Liver (tissue), 9 donors: ENCODE results near the gene ZSCAN29. TPM values are rescaled to one million over a fixed set of nuclear protein-coding genes. Genes with fewer than 3 reads are reported as not detected.
A peak's percentile ranks its signal among the peaks of the same experiment; 100 is the strongest.

ENCODE experiments used
- DNase-seq: peaks from one replicate; pipeline ENCODE4 v3.0.0-alpha.2; 2017; ENCODE audit warnings: low spot score
- H3K27ac ChIP-seq, 2 donors: one replicate each; pipeline ENCODE4 v1.7.0; 2013; ENCODE audit warnings: inconsistent platforms in 2 of 2, low read length in 2 of 2, control low read depth in 1 of 2, low read depth in 1 of 2, mild to moderate bottlenecking in 1 of 2
- H3K27me3 ChIP-seq, 4 donors: one replicate each; pipeline versions ENCODE4 v1.6.1 to v1.7.0; 2013; ENCODE audit warnings: low read length in 3 of 4, inconsistent platforms in 1 of 4, mild to moderate bottlenecking in 1 of 4, moderate library complexity in 1 of 4; ENCODE audit not compliant: control insufficient read depth in 4 of 4, insufficient read depth in 4 of 4
- H3K36me3 ChIP-seq, 4 donors: one replicate each; pipeline versions ENCODE4 v1.6.1 to v1.7.0; 2013; ENCODE audit warnings: low read length in 3 of 4, mild to moderate bottlenecking in 3 of 4, low read depth in 1 of 4, moderate library complexity in 1 of 4; ENCODE audit not compliant: control insufficient read depth in 4 of 4, insufficient read depth in 3 of 4
- H3K4me1 ChIP-seq, 4 donors: one replicate each; pipeline versions ENCODE4 v1.6.1 to v1.7.0; 2013; ENCODE audit warnings: low read length in 3 of 4, mild to moderate bottlenecking in 3 of 4, moderate library complexity in 1 of 4; ENCODE audit not compliant: control insufficient read depth in 4 of 4, insufficient read depth in 4 of 4
- H3K4me3 ChIP-seq, 3 donors: one replicate each; pipeline versions ENCODE4 v1.6.1 to v1.7.0; 2013; ENCODE audit warnings: low read length in 3 of 3, control low read depth in 1 of 3, low read depth in 1 of 3, mild to moderate bottlenecking in 1 of 3
- H3K9ac ChIP-seq, 2 donors: one replicate each; pipeline ENCODE4 v1.7.0; 2013; ENCODE audit warnings: low read length in 2 of 2, mild to moderate bottlenecking in 2 of 2, moderate library complexity in 2 of 2, control low read depth in 1 of 2, low read depth in 1 of 2
- H3K9me3 ChIP-seq, 4 donors: one replicate each; pipeline versions ENCODE4 v1.6.1 to v1.7.0; 2013; ENCODE audit warnings: low read length in 3 of 4; ENCODE audit not compliant: control insufficient read depth in 4 of 4
- EGR1 ChIP-seq, 2 donors: IDR thresholded peaks; 2 replicates each; pipeline ENCODE4 v1.6.1; 2016 to 2018; ENCODE audit warnings: antibody characterized with exemption in 2 of 2, low read depth in 2 of 2
- GABPA ChIP-seq, 2 donors: IDR thresholded peaks in 1 of 2; conservative IDR thresholded peaks in 1 of 2; 2 replicates each; pipeline ENCODE4 v1.6.1; 2016; ENCODE audit warnings: antibody characterized with exemption in 2 of 2, mild to moderate bottlenecking in 1 of 2, moderate library complexity in 1 of 2
- HNF4A ChIP-seq, 2 donors: conservative IDR thresholded peaks; 2 replicates each; pipeline ENCODE4 v1.6.1; 2016; ENCODE audit warnings: antibody characterized with exemption in 2 of 2, mild to moderate bottlenecking in 2 of 2
- JUND ChIP-seq, 2 donors: IDR thresholded peaks; 2 replicates each; pipeline ENCODE4 v1.6.1; 2016; ENCODE audit warnings: antibody characterized with exemption in 2 of 2
- NR2F2 ChIP-seq: IDR thresholded peaks from 2 replicates; pipeline ENCODE4 v1.6.1; 2016; ENCODE audit warnings: antibody characterized with exemption
- RAD21 ChIP-seq, 2 donors: IDR thresholded peaks; 2 replicates each; pipeline ENCODE4 v1.6.1; 2016; ENCODE audit warnings: antibody characterized with exemption in 2 of 2, mild to moderate bottlenecking in 2 of 2
- TAF1 ChIP-seq: conservative IDR thresholded peaks from 2 replicates; pipeline ENCODE4 v1.6.1; 2016; ENCODE audit warnings: antibody characterized with exemption, mild to moderate bottlenecking
- WGBS: extraction: QIAGEN DNeasy Blood & Tissue Kit; methylation state at CpG from one replicate; pipeline ENCODE4 v1.1.7; 2013; 5-methylcytosine and 5-hydroxymethylcytosine counted together
- polyA plus RNA-seq, 2 donors: library from polyadenylated mRNA; stranded (reverse) in 1 of 2; unstranded in 1 of 2; fragments of 200-250 nt in 1 of 2; fragments of >200 nt in 1 of 2; fragmentation: Nextera tagmentation in 1 of 2; extraction: Ambion mirVana in 1 of 2; gene quantifications; one replicate each; pipeline versions ENCODE4 v1.2.1 to v1.2.3, GENCODE V29; 2013 to 2015
- total RNA-seq, 2 donors: library from RNA; depleted of rRNA; stranded (reverse); fragments of >200 nt; gene quantifications; one replicate each; pipeline ENCODE4 v1.2.3, GENCODE V29; 2014
- TF ChIP-seq, protein P1 (sequence below): fragments of 150-350 bp; IDR thresholded peaks from 2 replicates; pipeline ENCODE4 v1.5.1; 2017; ENCODE audit warnings: improper control_type of control experiment, low read depth, low read length; ENCODE audit not compliant: missing input control
- TF ChIP-seq, protein P2 (sequence below): IDR thresholded peaks from 2 replicates; pipeline ENCODE4 v1.6.1; 2016; ENCODE audit warnings: antibody characterized with exemption, mild to moderate bottlenecking
- TF ChIP-seq, protein P3 (sequence below): IDR thresholded peaks from 2 replicates; pipeline ENCODE4 v1.6.1; 2016; ENCODE audit warnings: antibody characterized with exemption
- TF ChIP-seq, protein P4 (sequence below): IDR thresholded peaks from 2 replicates; pipeline ENCODE4 v1.6.1; 2016; ENCODE audit warnings: antibody characterized with exemption
- donor health status: healthy.
- donor health status: healthy.
- donor health status: healthy.
- donor health status: healthy.
- donor health status: healthy.

The ZSCAN29 gene
- total and polyA plus RNA-seq, 4 donors: 4.1 to 15.6 (median 9.6) TPM

DNA sequence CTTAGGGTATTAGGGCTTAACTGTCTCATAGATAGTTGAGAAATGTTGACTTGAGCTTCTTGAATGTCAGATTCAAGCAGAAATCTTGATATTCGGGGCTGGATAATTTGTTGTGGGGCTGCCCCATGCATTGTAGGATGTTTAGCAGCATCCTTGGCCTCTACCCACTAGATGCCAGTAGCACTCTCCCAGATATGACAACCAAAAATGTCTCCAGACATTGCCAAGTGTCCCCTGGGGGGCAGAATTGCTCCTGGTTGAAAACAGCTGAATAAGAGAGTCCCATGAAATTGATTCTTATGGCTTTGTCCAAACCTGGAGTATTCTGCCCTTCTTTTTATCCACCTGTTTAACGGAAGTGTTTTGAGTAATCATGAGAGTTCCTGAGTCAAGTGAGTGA is 24.5 kb downstream of the ZSCAN29 start:
- TF ChIP-seq HNF4A (conservative IDR thresholded peaks at IDR 0.05) (no peak), RAD21 (IDR thresholded peaks at IDR 0.05) (no peak), NR2F2 (no peak)
- TF ChIP-seq, protein P1, sequence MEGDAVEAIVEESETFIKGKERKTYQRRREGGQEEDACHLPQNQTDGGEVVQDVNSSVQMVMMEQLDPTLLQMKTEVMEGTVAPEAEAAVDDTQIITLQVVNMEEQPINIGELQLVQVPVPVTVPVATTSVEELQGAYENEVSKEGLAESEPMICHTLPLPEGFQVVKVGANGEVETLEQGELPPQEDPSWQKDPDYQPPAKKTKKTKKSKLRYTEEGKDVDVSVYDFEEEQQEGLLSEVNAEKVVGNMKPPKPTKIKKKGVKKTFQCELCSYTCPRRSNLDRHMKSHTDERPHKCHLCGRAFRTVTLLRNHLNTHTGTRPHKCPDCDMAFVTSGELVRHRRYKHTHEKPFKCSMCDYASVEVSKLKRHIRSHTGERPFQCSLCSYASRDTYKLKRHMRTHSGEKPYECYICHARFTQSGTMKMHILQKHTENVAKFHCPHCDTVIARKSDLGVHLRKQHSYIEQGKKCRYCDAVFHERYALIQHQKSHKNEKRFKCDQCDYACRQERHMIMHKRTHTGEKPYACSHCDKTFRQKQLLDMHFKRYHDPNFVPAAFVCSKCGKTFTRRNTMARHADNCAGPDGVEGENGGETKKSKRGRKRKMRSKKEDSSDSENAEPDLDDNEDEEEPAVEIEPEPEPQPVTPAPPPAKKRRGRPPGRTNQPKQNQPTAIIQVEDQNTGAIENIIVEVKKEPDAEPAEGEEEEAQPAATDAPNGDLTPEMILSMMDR: no peak
- Histone ChIP-seq H3K36me3 (peaks cover 10 to 48% (median 38%) of the 10 kb centered on the region in 4 donors), H3K9ac (no peak overlapping the region), H3K27me3 (no peaks in the 10 kb centered on the region), H3K4me3 (no peak overlapping the region), H3K27ac (no peak overlapping the region), H3K9me3 (no peaks in the 10 kb centered on the region), H3K4me1 (no peaks in the 10 kb centered on the region)
- WGBS: 97% methylated on average over 2 of the region's 2 CpGs
- DNase-seq: no peak

- DNase-seq: no peak
- H3K27ac ChIP-seq: peak overlapping the region; percentile 95 to 96
- TF ChIP-seq EGR1 (IDR thresholded peaks at IDR 0.05; ENCODE audit: low read depth in 2 of 2) (no peak), NR2F2 (peak; percentile 2), TAF1 (peak; percentile 39), JUND (IDR thresholded peaks at IDR 0.05) (peak in 1 of 2 donors; percentile 23), GABPA (IDR thresholded peaks at IDR 0.05 in 1 of 2, conservative IDR thresholded peaks at IDR 0.05 in 1 of 2) (peak in 1 of 2 donors; percentile 42)
- TF ChIP-seq, protein P2, sequence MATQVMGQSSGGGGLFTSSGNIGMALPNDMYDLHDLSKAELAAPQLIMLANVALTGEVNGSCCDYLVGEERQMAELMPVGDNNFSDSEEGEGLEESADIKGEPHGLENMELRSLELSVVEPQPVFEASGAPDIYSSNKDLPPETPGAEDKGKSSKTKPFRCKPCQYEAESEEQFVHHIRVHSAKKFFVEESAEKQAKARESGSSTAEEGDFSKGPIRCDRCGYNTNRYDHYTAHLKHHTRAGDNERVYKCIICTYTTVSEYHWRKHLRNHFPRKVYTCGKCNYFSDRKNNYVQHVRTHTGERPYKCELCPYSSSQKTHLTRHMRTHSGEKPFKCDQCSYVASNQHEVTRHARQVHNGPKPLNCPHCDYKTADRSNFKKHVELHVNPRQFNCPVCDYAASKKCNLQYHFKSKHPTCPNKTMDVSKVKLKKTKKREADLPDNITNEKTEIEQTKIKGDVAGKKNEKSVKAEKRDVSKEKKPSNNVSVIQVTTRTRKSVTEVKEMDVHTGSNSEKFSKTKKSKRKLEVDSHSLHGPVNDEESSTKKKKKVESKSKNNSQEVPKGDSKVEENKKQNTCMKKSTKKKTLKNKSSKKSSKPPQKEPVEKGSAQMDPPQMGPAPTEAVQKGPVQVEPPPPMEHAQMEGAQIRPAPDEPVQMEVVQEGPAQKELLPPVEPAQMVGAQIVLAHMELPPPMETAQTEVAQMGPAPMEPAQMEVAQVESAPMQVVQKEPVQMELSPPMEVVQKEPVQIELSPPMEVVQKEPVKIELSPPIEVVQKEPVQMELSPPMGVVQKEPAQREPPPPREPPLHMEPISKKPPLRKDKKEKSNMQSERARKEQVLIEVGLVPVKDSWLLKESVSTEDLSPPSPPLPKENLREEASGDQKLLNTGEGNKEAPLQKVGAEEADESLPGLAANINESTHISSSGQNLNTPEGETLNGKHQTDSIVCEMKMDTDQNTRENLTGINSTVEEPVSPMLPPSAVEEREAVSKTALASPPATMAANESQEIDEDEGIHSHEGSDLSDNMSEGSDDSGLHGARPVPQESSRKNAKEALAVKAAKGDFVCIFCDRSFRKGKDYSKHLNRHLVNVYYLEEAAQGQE: peak; percentile 8
- TF ChIP-seq, protein P3, sequence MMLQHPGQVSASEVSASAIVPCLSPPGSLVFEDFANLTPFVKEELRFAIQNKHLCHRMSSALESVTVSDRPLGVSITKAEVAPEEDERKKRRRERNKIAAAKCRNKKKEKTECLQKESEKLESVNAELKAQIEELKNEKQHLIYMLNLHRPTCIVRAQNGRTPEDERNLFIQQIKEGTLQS: no peak
- TF ChIP-seq, protein P4, sequence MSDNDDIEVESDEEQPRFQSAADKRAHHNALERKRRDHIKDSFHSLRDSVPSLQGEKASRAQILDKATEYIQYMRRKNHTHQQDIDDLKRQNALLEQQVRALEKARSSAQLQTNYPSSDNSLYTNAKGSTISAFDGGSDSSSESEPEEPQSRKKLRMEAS: peak; percentile 9
- H3K9ac ChIP-seq: peak overlapping the region; percentile 34 to 61
- 5% methylated on average over 7 of the region's 7 CpGs for WGBS
- no peaks in the 10 kb centered on the region for H3K9me3 ChIP-seq
- peak overlapping the region; percentile 71 to 96 (median 82) for H3K4me3 ChIP-seq
- H3K4me1 ChIP-seq: peaks cover 5 to 25% (median 13%) of the 10 kb centered on the region in 4 donors
- H3K27me3 ChIP-seq: no peaks in the 10 kb centered on the region
- H3K36me3 ChIP-seq: peaks cover 0 to 3% (median under 1%) of the 10 kb centered on the region in 4 donors
Measured at GRCh38 chr15:43330780-43331087, 40.1 kb downstream of the ZSCAN29 start.
